Cardiac fibroblast (primary cell): ENCODE data around the gene VAMP7.
"Not testable (repeated sequence)": the region's sequence is repeated elsewhere in the genome, so short reads cannot be mapped to it uniquely, and the experiment has no call there.

ENCODE experiments used
- DNase-seq, 2 donors: peaks; one replicate each; pipeline versions ENCODE4 v3.0.0 to v3.0.0-alpha.2; 2010; ENCODE audit warnings: low read depth in 2 of 2
- H3K4me3 ChIP-seq, 2 donors: replicated peaks in 1 of 2; 1 replicate in 1 of 2; 2 replicates in 1 of 2; pipeline ENCODE4 v1.5.1; 2011; ENCODE audit warnings: low read depth in 2 of 2, low read length in 2 of 2, mild to moderate bottlenecking in 2 of 2, moderate library complexity in 1 of 2
- TF ChIP-seq, protein P1 (sequence below): IDR thresholded peaks from one replicate; pipeline ENCODE4 v1.5.1; 2011; ENCODE audit warnings: low read depth, mild to moderate bottlenecking, low read length, inconsistent platforms

Gene VAMP7

DNA sequence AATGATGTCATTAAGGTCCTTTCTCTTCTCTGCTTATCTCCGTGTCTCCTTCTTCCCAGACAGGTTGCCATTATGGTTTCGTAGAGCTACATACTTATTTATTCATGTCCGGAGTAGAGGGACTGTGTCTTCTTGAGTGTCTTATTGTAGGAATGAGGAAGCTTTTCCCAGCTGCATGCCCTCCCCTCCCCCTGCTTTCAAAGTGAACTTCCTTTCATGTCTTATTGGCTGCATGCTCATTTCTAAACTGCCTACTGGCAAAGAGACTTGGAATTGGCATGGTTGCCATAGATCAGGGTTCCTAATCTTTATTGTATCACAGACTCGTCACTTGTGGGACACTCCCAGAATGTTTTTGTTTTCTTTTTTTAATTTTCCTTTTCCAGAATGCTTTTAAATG lies 15.4 kb downstream of the VAMP7 start:
- no peak overlapping the region for H3K4me3 ChIP-seq
- no peak for DNase-seq
- TF ChIP-seq, protein P1, sequence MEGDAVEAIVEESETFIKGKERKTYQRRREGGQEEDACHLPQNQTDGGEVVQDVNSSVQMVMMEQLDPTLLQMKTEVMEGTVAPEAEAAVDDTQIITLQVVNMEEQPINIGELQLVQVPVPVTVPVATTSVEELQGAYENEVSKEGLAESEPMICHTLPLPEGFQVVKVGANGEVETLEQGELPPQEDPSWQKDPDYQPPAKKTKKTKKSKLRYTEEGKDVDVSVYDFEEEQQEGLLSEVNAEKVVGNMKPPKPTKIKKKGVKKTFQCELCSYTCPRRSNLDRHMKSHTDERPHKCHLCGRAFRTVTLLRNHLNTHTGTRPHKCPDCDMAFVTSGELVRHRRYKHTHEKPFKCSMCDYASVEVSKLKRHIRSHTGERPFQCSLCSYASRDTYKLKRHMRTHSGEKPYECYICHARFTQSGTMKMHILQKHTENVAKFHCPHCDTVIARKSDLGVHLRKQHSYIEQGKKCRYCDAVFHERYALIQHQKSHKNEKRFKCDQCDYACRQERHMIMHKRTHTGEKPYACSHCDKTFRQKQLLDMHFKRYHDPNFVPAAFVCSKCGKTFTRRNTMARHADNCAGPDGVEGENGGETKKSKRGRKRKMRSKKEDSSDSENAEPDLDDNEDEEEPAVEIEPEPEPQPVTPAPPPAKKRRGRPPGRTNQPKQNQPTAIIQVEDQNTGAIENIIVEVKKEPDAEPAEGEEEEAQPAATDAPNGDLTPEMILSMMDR = no peak

DNA sequence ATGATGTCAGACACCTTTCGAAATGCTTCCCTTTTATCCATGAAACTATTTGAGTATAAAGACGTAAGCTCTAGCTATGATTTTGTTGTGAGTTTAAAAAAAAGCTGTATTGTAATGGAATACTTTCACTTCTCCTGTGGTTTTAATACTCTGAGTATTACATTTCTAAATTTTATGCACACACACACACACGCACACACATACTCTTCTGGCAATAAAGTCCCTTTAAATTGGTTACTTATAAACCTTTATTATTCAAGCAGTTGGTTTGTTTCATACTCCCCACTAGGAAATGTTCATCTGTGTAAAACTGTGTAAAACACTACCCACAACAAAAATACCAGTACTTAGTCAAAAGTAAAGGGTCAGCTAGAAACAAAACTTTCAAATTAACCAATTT lies 18.2 kb downstream of the VAMP7 start:
- TF ChIP-seq, protein P1 = no peak
- H3K4me3 ChIP-seq = no peak overlapping the region
- no peak for DNase-seq

DNA sequence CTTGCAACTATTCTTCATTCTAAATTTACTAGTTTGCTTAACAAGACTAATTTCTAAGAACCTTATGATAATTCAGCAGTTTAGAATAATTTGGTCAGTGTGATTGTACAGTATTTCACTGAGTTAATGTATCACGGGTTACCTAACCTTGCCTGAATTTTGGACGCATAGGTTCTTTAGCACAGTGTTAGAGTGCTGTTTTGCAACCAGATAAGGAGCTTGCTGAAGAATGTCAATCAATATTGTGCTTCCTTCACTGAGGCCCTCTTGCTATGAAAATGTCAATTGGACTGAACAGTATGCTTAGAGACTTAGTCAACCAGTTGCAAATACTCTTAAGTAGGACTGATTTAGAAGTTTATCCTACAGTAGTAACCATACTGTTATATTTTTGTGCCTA lies 19.6 kb downstream of the VAMP7 start:
- no peak for DNase-seq
- TF ChIP-seq, protein P1 = no peak

DNA sequence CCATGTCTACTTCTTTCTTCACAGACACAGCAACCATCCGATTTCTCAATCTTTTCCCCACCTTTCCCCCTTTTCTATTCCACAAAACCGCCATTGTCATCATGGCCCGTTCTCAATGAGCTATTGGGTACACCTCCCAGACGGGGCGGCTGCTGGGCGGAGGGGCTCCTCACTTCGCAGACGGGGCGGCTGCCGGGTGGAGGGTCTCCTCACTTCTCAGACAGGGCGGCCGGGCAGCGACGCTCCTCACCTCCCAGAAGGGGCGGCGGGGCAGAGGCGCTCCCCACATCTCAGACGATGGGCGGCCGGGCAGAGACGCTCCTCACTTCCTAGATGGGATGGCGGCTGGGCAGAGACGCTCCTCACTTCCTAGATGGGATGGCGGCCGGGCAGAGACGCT lies 26.5 kb downstream of the VAMP7 start:
- DNase-seq, H3K4me3 ChIP-seq: not testable (repeated sequence)

More for the DNA sequence above, 19.6 kb downstream of the VAMP7 start:
- no peak overlapping the region for H3K4me3 ChIP-seq

DNA sequence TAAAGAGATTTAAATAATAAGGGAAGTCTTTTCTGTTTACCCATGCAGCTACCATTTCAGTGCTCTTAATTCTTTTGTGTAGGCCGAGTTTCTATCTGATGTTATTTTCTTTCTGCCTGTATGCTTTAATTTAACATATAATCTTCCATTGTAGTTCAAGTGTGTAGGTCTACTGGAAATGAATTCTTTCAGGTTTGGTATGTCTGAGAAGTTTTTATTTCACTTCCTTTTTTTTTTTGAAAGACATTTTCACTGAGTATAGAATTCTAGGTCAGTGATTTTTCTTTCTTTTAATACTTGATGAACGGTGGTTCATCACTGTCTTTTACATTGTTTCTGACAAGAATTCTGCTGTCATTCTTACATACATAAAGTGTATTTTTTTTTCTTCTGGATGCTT lies 42.1 kb downstream of the VAMP7 start:
- TF ChIP-seq, protein P1 = no peak
- no peak for DNase-seq

DNA sequence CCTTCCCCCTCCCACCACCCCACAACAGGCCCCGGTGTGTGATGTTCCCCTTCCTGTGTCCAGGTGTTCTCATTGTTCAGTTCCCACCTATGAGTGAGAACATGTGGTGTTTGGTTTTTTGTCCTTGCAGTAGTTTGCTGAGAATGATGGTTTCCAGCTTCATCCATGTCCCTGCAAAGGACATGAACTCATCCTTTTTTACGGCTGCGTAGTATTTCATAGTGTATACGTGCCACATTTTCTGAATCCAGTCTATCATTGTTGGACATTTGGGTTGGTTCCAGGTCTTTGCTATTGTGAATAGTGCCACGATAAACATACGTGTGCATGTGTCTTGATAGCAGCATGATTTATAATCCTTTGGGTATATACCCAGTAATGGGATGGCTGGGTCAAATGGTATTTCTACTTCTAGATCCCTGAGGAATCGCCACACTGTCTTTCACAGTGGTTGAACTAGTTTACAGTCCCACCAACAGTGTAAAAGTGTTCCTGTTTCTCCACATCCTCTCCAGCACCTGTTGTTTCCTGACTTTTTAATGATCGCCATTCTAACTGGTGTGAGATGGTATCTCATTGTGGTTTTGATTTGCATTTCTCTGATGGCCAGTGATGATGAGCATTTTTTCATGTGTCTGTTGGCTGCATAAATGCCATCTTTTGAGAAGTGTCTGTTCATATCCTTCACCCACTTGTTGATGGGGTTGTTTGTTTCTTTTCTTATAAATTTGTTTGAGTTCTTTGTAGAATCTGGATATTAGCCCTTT lies 49.9 kb downstream of the VAMP7 start:
- not testable (repeated sequence) for H3K4me3 ChIP-seq, DNase-seq

More for the DNA sequence above, 42.1 kb downstream of the VAMP7 start:
- no peak overlapping the region for H3K4me3 ChIP-seq

DNA sequence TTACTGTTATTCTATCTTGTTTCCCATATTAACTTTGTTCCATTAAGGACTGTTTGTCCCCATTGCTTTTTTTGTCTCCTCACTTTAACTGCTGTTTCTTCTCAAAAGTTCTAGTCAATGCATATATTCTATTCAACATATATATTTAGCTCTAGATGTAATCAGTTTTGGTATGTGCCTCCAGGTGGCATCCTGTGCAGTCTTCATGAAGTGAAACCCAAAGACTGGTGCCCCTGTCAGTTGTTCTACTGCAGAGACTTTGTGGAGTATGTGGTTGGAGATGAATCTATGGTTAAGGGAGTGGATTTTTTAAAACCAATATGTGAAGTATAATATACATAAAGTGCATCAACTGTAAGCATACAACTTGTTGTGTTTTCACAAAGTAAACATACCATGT lies 57.0 kb downstream of the VAMP7 start:
- H3K4me3 ChIP-seq = no peak overlapping the region
- no peak for DNase-seq
- TF ChIP-seq, protein P1 = no peak

DNA sequence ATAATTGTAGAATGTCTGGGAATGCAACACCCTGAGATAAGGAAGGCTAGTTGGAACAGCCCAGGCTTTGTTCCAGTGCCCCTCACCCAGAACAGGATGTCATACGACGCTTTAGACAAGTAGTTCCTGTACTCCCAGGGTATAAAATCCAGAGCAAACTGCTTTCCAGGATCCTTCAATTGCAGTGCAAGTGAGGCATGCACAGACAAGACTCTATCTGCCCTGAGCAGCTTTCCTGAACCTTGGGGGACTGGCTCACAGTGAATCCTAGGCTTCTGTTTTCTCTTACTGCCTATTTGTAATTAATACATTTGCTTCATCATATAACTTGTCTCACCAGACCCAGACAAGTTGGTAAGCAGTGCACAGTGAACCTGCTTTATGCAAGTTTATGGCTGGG lies 68.0 kb downstream of the VAMP7 start:
- TF ChIP-seq, protein P1 = no peak
- H3K4me3 ChIP-seq = no peak overlapping the region
- DNase-seq = peak in 1 of 2 donors; percentile 3
